ENCODE results near the gene SAP130.

The SAP130 gene

DNA sequence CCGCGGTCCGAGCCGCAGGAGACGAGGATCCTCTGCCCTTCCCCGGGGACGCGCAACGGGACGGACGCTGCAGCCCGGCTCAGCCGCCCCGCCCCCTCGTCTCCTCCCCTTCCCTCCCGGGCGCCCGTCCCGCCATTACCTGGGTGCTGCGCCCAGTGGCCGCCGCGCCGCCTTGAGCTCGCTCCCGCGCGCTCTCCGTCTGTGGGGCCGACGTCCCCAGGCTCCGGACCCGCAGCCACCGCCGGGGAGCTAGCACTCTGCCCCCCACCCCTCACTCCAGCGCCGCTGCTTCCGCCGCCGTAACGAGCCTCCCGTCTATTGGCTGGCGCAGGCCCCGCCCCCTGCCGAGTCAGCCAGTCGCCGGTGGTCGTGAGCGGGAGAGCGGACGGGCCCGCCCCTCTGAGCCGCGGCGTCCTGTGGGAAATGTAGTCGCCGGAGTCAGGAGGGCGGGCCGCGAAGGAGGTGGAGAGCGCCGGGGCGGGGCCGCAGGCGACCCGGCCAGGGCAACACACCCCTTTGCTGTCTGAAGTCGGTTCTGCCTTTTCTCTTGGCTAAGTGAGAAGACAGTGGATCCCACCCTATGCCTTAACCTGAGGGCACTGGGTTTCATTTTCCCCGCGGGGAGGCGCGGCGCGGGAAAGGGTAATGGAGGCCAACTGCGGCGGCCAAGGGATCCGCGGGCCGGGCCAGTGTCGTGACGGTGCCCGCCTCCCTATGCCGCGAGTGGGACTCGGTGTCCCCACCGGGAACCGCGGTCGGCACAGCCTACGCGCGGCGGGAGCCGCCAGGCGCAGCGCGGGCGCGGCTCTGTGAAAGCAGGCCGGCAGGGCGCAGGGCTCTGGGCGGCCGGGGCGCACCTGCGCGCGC is at the start of gene SAP130:
TSS of gene SAP130 (minus strand) at position 259 of the 867 bp plus-strand sequence. CDS start 1,767 bp downstream, outside the sequence.
- peak; percentile 75 for DNase-seq (ENCODE audit: low read depth)

DNA sequence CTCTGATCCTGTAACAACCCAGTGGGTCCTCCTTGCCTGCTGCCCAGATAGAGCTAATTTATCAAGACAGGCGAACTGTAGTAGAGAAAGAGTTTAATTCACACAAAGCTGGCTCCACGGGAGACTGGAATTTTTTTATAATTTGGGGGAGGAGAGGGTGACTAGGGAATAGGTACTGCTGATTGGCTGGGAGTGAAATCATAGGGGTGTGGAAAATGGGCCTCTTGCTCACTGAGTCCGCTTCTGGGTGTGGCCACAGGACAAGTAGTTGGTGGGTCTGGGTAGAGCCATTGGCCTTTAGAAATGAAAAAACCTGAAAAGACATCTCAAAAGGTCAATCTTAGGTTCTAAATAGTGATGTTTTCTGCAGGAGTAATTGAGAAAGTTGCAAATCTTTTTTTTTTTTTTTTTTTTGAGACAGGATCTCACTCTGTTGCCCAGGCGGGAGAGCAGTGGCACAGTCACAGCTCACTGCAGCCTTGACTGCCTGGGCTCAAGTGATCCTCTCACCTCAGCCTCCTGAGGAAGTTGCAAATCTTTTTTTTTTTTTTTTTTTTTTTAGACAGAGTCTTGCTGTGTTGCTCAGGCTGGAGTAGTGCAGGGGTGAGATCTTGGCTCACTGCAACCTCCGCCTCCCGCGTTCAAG is 48.7 kb upstream of the SAP130 start:
- DNase-seq (ENCODE audit: low read depth): no peak

DNA sequence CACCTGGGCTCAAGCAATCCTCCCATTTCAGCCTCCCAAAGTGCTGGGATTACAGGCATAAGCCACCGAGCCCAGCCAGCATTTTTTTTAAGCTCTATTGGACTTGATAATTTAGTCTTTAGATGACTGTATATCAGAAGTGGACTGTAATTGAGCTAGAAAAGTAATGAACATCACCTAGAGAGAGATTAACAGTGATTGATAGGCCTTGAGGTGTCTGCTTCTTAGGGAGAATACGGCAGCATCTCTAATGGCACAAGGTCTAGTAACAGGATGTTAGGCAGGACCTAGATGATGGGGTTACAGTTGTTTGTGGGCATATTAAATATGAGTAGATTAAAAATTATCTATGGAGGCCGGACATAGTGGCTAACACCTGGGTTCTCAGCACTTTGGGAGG is 45.4 kb upstream of the SAP130 start:
- DNase-seq (ENCODE audit: low read depth): no peak

DNA sequence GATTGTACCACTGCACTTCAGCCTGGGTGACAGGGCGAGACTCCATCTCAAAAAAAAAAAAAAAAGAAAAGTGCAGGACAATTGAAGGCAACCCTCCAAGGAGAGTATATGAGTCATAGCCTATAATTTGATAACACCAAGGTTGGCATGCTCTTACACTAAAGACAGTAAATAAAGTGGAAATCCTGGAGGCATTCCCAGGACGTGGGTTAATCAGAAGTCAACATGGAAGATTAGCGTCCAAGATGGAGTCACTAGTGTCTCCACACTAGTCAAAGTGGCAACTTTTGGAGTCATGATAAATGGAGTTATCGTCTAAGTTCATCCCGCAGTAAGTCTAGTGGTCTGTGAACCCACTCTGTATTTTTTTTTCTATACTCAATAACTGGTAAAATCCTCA is 41.9 kb upstream of the SAP130 start:
- DNase-seq (ENCODE audit: low read depth): no peak

DNA sequence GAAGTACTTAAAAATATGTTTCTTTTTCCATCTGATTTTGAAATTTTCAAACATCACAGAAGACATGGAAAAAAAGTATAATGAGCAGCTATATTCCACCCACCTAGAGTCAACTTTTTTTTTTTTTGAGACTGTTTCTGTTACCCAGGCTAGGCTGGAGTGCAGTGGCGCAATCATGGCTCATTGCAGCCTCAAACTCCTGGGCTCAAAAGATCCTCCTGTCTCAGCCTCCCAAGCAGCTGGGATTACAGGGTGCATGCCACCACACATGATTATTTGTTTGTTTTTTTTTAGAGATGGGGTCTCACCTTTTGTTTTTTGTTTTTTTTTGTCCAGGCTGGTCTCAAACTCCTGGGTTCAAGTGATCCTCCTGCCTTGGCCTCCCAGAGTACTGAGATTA is 36.5 kb upstream of the SAP130 start:
- no peak for DNase-seq (ENCODE audit: low read depth)

DNA sequence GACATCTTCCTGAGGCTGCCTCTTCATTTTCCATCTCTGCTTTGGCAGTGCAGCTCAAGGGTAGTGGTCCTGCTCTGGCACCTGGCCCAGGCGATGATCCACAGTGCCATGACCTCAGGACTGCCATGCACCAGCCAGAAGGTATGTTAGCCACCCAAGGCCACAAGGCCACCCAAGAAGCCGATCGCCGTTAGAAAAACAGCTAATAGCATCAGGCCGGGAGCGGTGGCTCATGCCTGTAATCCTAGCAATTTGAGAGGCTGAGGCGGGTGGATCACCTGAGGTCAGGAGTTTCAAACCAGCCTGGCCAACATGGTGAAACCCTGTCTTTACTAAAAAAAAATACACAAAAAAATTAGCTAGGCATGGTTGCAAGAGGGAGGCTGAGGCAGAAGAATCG is 34.7 kb upstream of the SAP130 start:
- no peak for DNase-seq (ENCODE audit: low read depth)

DNA sequence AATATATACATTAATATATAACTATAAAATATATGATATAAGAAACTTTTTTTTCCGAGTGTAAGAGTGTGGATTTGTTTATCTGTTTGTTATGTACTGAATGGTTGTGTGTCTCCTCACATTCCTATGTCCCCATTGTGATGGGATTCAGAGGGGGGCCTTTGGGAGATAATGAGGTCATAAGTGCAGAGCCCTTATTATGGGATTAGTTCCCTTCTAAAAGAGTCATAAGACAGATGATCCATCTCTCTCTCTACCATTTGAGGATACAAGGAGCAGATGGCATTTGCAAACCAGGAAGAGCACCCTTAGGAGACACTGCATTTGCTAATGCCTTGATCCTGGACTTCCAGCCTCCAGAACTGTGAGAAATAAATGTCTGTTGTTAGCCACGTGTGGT is 30.3 kb upstream of the SAP130 start:
- DNase-seq (ENCODE audit: low read depth): no peak

DNA sequence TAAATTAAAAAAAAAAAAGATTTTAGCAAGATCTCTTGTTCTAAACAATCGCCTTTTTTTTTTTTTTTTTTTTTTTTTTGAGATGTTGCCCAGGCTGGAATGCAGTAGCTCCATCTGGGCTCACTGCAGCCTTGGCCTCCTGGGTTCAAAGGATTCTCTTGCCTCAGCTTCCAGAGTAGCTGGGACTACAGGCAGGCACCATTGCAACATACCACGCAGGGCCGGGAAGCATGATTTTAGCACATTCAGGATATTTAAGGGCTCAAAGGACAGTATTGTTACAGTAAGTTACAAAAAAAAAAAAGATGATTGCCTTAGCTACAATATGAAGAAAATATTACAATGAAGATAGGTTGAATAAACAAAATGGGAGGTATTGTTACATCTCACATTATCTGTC is 29.5 kb upstream of the SAP130 start:
- DNase-seq (ENCODE audit: low read depth): no peak

DNA sequence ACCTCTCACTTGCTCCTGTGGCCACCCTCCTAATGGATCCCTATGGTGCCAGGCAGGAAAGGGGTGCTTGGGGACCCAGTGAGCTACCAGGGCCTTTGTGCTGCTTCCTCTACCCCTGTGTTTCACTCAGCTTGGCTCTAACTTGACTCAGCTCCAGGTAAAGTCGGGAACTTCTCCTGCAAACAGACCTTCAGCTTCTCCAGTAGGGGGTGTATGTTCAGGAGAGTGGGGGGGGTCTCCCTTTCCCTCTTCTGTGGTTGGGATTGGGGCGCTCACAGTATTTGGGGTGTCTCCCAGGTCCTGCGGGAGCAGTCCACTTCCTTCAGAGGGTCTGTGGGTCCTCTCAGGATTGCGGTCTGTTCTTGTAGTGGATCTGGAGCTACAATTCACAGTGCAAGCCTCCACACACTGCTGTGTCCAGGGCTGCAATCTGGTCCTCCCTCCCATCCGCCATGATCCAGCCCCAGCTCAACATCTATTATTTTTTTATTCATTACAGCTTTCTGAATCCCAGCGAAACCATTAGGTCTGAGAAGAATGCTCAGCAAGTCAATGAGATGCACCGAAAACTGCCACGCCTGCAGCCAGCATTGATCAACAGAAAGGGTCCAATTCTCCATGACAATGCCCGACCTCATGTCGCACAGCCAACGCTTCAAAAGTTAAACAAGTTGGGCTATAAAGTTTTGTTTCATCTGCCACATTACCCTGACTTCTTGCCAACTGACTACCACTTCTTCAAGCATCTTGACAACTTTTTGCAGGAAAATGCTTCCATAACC is 26.4 kb upstream of the SAP130 start:
- no peak for DNase-seq (ENCODE audit: low read depth)

DNA sequence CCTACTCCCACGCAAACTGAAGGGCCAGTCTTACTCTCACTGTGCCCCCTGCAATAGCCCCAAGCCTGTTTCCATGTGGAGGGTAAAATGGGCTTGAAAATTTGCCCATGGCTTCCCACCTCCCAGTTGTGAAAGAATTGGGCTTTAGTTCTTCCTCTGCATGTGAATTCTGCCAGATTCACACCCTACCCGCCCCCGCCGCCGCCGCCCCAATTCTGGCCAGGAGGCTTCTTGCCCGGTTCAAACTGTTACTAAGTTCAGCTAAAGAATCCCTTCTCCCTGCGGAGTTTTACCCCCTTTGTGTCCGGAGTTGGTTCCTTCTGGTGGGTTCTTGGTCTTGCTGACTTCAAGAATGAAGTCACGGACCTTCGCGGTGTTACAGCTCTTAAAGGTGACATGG is 25.5 kb upstream of the SAP130 start:
- no peak for DNase-seq (ENCODE audit: low read depth)

DNA sequence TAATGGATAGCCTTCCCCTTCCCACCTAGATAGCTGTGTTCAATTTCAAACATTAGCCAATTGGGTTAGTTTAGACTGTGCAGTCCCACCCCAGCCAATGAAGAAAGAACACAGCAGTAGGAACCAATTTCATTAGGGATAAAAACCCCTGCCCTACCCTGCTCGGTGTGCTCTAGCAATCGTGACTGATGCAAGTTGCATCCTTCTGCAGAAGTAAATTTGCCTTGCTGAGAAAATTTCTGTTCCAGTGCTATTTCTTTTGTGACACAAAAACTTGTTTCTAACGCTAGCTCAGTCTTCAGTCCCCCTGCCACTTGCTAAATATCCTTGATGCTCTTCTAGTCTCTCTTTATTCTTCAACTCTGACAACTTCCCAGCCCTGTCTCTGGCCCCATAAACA is 15.2 kb upstream of the SAP130 start:
- no peak for DNase-seq (ENCODE audit: low read depth)

DNA sequence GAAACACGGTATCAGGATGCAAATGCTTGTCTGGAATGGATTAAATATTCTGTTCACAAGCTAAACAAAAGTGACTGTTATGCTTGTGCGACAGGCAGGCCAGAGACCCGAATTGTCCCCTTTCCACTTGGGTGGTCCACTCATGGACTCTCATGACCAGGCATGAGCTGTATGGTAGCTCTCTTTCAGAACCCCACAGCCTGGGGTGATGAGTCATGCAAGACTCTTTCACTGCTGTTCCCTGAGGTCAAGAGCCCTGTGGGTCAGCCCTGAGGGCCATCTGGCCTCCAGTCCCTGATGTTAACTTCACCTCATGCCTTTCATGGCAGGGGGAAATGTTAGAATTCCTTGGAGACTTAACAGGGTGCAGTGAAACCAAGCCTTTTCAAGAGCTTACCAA is 13.7 kb upstream of the SAP130 start:
- no peak for DNase-seq (ENCODE audit: low read depth)

DNA sequence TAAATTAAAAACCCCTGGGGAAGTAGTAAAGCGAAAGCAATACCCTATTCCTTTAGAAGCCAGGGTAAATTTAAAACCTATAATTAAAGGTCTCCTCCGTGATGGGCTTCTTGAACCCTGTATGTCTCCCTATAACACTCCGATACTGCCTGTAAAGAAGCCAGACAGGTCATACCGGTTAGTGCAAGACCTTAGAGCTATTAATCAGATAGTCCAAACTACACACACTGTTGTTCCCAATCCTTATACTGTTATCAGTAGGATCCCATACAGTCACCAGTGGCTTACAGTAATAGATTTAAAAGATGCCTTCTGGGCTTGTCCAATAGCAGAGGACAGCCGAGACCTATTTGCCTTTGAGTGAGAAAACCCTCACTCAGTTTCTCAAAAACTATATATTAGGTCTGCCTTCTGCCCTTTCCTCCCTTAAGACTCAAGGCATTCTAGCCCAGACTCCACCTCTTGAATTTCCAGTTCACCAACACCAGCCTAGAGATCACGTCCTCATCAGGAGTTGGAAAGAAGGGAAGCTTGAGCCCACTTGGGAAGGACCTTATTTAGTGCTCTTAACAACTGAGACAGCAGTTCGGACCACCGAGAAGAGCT is 12.4 kb upstream of the SAP130 start:
- DNase-seq (ENCODE audit: low read depth): no peak

DNA sequence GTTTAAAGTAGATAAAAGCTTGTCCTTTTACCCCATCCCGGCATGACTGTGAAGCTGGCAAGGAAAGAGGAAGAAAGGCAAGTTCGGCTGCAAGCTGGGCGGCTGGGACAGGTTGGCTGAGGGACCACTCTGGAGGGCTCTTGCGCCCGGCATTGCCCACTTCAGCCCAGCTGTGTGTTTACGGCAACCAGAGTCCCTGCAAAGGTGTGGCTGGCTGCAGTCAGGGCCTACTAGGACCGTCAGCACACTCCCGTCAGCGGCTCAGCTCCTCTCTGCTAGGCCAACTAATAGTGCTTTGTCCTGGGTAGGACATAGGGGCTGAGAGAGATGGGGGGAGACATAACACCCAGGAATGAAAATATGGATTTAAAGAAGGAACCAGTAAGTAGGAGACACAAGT is 11.7 kb upstream of the SAP130 start:
- DNase-seq (ENCODE audit: low read depth): no peak

DNA sequence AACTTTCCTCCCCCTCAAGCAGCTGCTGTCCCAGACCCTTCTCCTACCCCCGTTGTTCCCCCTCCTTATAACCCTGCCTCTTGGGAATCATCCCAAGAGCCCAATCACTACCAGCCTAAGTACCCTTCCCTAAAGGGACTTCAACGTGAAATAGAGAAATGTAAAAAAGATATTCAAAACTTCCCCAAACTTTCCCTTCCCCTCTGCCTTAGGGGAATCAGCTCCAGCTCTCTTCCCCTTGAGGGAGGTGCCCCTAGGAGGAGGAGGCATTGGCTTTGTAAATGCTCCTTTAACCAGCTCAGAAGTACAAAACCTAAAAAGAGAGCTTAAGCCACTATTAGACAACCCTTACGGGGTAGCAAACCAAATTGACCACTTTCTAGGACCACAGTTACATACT is 10.6 kb upstream of the SAP130 start:
- no peak for DNase-seq (ENCODE audit: low read depth)

DNA sequence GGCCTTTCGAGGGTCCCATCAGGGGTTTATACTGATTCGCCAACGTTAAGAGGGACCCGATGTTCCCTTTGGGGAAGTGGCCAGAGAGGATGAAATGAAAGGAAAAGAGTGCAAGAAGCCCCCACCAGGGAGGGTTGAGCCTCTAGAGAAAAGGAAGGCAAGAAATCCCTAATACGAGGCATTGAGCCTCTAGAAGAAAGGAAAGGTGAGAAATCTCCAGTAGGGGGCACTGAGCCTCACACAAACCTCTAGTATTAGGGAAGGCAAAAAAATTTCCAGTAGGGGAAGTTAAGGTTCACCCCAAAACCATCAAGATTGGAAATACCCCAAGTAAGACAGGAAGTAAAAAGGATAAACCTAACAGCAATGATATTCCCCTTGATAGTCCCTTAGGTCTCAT is 9.8 kb upstream of the SAP130 start:
- no peak for DNase-seq (ENCODE audit: low read depth)

DNA sequence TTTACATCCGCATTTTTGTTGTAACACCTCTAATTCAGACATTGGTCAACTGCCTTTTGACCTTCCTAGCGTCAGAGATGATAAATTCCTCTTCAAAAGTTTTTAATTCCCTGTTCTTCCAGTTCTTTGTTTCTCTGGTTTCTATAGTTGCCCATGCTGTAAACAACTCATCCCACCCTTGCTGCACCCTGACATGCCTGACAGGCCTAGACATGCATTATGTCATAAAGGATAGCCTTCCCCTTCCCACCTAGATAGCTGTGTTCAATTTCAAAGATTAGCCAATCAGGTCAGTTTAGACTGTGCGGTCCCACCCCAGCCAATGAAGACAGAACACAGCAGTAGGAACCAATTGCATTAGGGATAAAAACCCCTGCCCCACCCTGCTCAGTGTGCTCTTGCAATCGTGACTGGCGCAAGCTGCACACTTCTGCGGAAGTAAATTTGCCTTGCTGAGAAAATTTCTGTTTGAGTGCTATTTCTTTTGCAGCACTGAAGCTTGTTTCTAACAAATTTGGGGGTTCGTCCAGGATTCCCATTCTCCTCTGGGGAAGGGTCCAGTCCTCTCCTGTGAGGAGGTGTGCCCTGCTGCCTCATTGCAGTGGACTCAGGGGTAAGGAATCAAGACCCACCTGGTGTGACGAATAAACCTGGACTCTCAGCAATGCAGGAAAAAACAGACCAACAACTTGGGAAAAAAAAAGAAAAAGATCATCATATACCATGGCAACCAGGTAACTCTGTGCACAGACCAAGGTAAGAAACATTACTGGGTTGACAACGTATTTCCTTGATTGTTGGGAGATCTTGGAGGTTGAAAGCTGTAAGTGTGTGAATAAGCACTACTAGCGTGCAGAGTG is 9.1 kb upstream of the SAP130 start:
- DNase-seq (ENCODE audit: low read depth): no peak

DNA sequence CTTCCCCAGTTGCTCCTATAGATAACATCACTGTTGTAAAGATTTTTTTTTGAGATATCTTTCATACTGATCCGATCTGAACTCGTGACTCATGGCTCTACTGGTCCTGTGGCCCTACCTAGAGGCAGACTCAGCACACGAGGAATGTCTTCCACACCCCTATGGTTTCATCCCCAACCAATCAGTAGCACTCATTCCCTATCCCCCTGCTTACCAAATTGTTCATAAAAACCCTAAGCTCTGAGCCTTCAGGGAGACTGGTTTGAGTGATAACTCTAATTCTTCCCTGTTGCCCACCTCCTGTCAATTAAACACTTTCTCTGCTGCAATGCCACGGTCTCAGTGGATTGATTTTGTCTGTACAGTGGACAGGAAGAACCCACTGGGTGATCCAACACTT is 4.2 kb upstream of the SAP130 start:
- no peak for DNase-seq (ENCODE audit: low read depth)

DNA sequence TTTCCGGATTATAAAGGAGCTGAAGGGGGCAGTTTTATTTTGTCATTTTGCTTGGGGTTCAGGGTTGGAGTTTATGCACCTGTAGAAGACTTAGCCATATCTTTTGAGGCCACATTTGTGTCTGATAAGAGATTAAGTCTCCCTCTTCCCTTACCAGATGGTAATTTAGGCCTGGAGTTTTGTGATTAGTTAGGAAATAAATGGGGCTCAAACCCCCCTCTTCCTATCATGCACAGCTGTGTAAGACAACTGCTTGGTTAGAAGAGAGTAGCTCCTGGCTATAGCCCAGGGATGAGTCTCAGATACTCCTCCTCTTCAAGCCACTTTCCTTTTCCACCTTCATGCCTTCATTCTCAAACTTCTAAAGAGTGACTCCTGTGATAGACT is 802 bp upstream of the SAP130 start:
- DNase-seq (ENCODE audit: low read depth): no peak

DNA sequence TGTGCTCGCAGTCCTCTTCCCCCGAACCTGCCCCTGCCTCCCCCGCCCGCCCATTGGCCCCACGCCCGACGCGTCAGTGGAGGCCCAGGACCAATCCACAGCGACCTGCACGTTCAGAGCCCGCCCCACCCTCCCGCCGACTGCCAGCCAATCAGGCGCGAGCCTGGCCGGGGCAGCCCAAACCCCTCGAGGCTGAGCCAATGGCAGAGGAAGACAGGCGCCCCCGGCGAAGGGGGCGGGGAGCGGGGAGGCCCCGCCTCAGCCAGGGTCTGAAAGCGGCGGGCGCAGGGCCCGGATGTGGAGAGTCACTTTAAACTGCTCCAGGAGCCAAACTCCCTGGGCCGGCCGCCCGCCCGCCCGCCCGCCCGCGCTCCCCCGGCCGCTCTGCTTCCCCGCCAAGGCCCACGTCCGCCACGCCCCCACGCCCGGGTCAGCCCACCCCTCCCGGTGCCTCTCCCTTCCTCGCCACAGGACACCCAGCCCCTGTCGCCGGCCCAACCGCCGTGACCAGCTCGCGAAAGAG is 520 bp downstream of the SAP130 start:
- peak; percentile 89 for DNase-seq (ENCODE audit: low read depth)

Measured in CMK (cell line).